Fibroblast of skin of left biceps (primary cell): Measurements from ENCODE around the gene WDR87.
A peak's percentile ranks its signal among the peaks of the same experiment; 100 is the strongest.
"Not testable (repeated sequence)": the region's sequence is repeated elsewhere in the genome, so short reads cannot be mapped to it uniquely, and the experiment has no call there.

Experiments used
- DNase-seq, 2 experiments: peaks; one replicate each; pipeline ENCODE4 v3.0.0-alpha.2; 2013; ENCODE audit warnings: low read depth in 2 of 2

The WDR87 gene

GRCh38 chr19:37931881-37932655 lies 25.7 kb upstream of the WDR87 start:
- DNase-seq: no peak

GRCh38 chr19:37930416-37930815 lies 24.0 kb upstream of the WDR87 start:
- no peak for DNase-seq

GRCh38 chr19:37929355-37929923 lies 23.0 kb upstream of the WDR87 start:
- no peak for DNase-seq

- no peak for DNase-seq
Measured at GRCh38 chr19:37928527-37929286, 22.3 kb upstream of the WDR87 start.

GRCh38 chr19:37926711-37927110 lies 20.3 kb upstream of the WDR87 start:
- no peak for DNase-seq

- DNase-seq: no peak
Measured at GRCh38 chr19:37926255-37926654, 19.9 kb upstream of the WDR87 start.

GRCh38 chr19:37925212-37925611 lies 18.8 kb upstream of the WDR87 start:
- no peak for DNase-seq

GRCh38 chr19:37924573-37924972 lies 18.2 kb upstream of the WDR87 start:
- not testable (repeated sequence) for DNase-seq

GRCh38 chr19:37920591-37921450 lies 14.4 kb upstream of the WDR87 start:
- no peak for DNase-seq

- DNase-seq: no peak
Measured at GRCh38 chr19:37914908-37915307, 8.5 kb upstream of the WDR87 start.

- DNase-seq: no peak
Measured at GRCh38 chr19:37909661-37910199, 3.3 kb upstream of the WDR87 start.

- DNase-seq: no peak
Measured at GRCh38 chr19:37907735-37908455, 1.5 kb upstream of the WDR87 start.

GRCh38 chr19:37906869-37907734 lies 708 bp upstream of the WDR87 start, which contains the start of gene SIPA1L3:
Gene SIPA1L3 (plus strand): TSS chr19:37907208. CDS start chr19:38081566, 174,358 bp downstream.
- DNase-seq: peak; percentile 78 to 80

- DNase-seq: no peak
Measured at GRCh38 chr19:37903096-37903495, 3.3 kb downstream of the WDR87 start.

- DNase-seq: peak in 1 of 2 experiments; percentile 12
Measured at GRCh38 chr19:37902668-37903067, 3.7 kb downstream of the WDR87 start.

- DNase-seq: no peak
Measured at GRCh38 chr19:37899966-37900365, 6.4 kb downstream of the WDR87 start.

GRCh38 chr19:37899453-37899852 lies 6.9 kb downstream of the WDR87 start:
- no peak for DNase-seq

- no peak for DNase-seq
Measured at GRCh38 chr19:37896180-37896579, 10.2 kb downstream of the WDR87 start.

- no peak for DNase-seq
Measured at GRCh38 chr19:37893845-37894575, 12.4 kb downstream of the WDR87 start.
